ENCODE data around the gene RAB8B.

RAB8B gene

GRCh38 chr15:63283126-63283525, 93.7 kb downstream of the RAB8B start:
- H3K4me3 ChIP-seq (ENCODE audit: low read depth, low read length), result no peak overlapping the region
- TF ChIP-seq, protein P1, sequence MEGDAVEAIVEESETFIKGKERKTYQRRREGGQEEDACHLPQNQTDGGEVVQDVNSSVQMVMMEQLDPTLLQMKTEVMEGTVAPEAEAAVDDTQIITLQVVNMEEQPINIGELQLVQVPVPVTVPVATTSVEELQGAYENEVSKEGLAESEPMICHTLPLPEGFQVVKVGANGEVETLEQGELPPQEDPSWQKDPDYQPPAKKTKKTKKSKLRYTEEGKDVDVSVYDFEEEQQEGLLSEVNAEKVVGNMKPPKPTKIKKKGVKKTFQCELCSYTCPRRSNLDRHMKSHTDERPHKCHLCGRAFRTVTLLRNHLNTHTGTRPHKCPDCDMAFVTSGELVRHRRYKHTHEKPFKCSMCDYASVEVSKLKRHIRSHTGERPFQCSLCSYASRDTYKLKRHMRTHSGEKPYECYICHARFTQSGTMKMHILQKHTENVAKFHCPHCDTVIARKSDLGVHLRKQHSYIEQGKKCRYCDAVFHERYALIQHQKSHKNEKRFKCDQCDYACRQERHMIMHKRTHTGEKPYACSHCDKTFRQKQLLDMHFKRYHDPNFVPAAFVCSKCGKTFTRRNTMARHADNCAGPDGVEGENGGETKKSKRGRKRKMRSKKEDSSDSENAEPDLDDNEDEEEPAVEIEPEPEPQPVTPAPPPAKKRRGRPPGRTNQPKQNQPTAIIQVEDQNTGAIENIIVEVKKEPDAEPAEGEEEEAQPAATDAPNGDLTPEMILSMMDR (IDR thresholded peaks at IDR 0.05; ENCODE audit: borderline replicate concordance, insufficient read depth, low read depth, low read length), result no peak

DNA sequence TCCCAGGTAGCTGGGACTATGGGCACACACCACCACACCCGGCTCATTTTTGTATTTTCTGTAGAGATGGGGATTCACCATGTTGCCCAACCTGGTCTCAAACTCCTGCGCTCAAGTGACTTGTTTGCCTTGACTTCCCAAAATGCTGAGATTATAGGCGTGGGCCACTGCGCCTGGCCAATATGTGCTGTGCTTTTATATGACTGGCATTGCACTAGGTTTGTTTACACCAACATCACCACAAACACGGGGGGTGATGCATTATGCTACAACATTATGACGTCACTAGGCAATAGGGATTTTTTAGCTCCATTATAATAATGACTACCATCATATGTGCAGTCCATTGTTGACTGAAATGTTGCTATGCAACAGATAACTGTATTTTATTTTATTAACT, 94.9 kb downstream of the RAB8B start:
- TF ChIP-seq, protein P1 (IDR thresholded peaks at IDR 0.05; ENCODE audit: borderline replicate concordance, insufficient read depth, low read depth, low read length), result no peak

GRCh38 chr15:63287109-63287508, 97.7 kb downstream of the RAB8B start:
- H3K4me3 ChIP-seq (ENCODE audit: low read depth, low read length), result no peak overlapping the region
- TF ChIP-seq, protein P1 (IDR thresholded peaks at IDR 0.05; ENCODE audit: borderline replicate concordance, insufficient read depth, low read depth, low read length), result no peak

More for the DNA sequence above, 94.9 kb downstream of the RAB8B start:
- H3K4me3 ChIP-seq (ENCODE audit: low read depth, low read length), result no peak overlapping the region

- no peak overlapping the region for H3K4me3 ChIP-seq (ENCODE audit: low read depth, low read length)
- TF ChIP-seq, protein P1 (IDR thresholded peaks at IDR 0.05; ENCODE audit: borderline replicate concordance, insufficient read depth, low read depth, low read length), result no peak
Measured at GRCh38 chr15:63288342-63288741, 98.9 kb downstream of the RAB8B start.

DNA sequence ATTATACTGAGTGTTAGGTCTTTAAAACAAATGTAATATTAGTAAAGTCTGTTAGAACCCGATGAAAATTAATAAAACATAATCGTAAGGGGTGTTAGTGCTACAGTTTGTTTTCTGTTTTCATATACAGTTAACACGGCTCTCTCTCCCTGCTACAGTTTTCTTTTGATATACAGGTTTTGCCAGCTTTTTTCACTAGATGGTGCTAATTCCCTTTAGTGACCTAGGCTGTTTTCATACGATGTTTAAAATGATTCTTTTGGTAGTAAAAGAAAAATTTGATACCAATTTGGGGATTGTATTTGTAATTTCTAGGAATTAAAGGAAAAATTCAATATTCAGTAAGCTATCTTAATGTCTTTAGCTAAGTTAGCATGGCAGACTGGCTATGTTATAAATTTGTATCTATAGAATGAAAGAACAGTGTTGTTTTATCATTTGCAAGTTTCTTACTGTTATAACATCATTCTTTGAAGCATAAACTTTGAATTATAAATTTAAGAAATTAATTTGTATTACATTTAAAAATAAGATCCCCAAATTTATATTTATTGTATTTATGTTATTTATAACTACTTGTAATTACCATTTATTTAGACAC, 99.5 kb downstream of the RAB8B start:
- H3K4me3 ChIP-seq (ENCODE audit: low read depth, low read length), result no peak overlapping the region
- TF ChIP-seq, protein P1 (IDR thresholded peaks at IDR 0.05; ENCODE audit: borderline replicate concordance, insufficient read depth, low read depth, low read length), result peak; percentile 29; the same call in 1 of the 2 replicates

DNA sequence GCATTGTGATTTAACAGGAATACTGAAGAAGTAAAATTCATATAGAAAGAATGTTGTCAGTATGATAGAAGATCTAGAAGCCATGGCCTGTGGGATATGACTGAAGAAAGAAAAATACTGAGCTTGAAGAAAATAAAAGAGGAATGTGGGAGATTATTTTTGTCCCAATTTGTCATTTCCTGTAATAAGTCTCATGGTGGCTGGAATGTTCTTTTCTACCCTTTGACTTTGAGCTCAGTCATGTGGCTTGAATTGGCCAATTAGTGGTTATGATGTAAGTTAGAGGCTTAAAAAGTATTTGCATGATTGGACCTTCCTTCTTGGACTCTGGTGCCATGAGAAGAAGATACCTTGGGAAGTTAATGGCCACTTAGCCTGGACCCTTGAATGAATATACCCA, 102.1 kb downstream of the RAB8B start:
- TF ChIP-seq, protein P1 (IDR thresholded peaks at IDR 0.05; ENCODE audit: borderline replicate concordance, insufficient read depth, low read depth, low read length), result no peak
- H3K4me3 ChIP-seq (ENCODE audit: low read depth, low read length), result no peak overlapping the region

GRCh38 chr15:63292241-63292640, 102.8 kb downstream of the RAB8B start:
- no peak overlapping the region for H3K4me3 ChIP-seq (ENCODE audit: low read depth, low read length)
- TF ChIP-seq, protein P1 (IDR thresholded peaks at IDR 0.05; ENCODE audit: borderline replicate concordance, insufficient read depth, low read depth, low read length), result no peak
